HFFc6 (cell line): ENCODE results near the gene SLC10A7. TPM values are rescaled to one million over a fixed set of nuclear protein-coding genes. Genes with fewer than 3 reads are reported as not detected.

Source experiments
- DNase-seq: peaks from one replicate; pipeline ENCODE4 v3.0.0-alpha.2; 2018
- H3K27ac Mint-ChIP-seq: 2 replicates; pipeline ENCODE4 v1.8.0; 2020; ENCODE audit warnings: mild to moderate bottlenecking, mixed read lengths
- H3K27me3 Mint-ChIP-seq: 2 replicates; pipeline ENCODE4 v1.8.0; 2021; ENCODE audit warnings: mild to moderate bottlenecking, moderate library complexity, mixed read lengths; ENCODE audit not compliant: insufficient read depth
- H3K36me3 Mint-ChIP-seq: 2 replicates; pipeline ENCODE4 v1.8.0; 2021; ENCODE audit warnings: low read depth, mixed read lengths
- H3K4me1 Mint-ChIP-seq: 2 replicates; pipeline ENCODE4 v1.8.0; 2020; ENCODE audit warnings: low read depth, mixed read lengths
- H3K4me3 Mint-ChIP-seq: 2 replicates; pipeline ENCODE4 v1.8.0; 2020; ENCODE audit warnings: mild to moderate bottlenecking, moderate library complexity, mixed read lengths
- H3K9me3 Mint-ChIP-seq: 2 replicates; pipeline ENCODE4 v1.8.0; 2020; ENCODE audit warnings: mild to moderate bottlenecking, mixed read lengths
- total RNA-seq, 6 experiments: library from RNA; stranded (reverse); fragmentation: NEBNext Ultra II Directional; extraction: Animal tissue kit (Norgen Biotek cat#: 25700); gene quantifications; 2 replicates in 1 of 6; 3 replicates in 5 of 6; pipeline ENCODE4 v1.2.3, GENCODE V29; 2021
- TF ChIP-seq, protein P1 (sequence below): fragments of 200-600 bp; sonication (generic); IDR thresholded peaks from 2 replicates; pipeline ENCODE4 v1.5.0; 2021; ENCODE audit warnings: antibody characterized with exemption, mild to moderate bottlenecking

Gene SLC10A7
- total RNA-seq, 6 experiments from 2014 or later = 8.8 to 13.2 (median 10.7) TPM

DNA sequence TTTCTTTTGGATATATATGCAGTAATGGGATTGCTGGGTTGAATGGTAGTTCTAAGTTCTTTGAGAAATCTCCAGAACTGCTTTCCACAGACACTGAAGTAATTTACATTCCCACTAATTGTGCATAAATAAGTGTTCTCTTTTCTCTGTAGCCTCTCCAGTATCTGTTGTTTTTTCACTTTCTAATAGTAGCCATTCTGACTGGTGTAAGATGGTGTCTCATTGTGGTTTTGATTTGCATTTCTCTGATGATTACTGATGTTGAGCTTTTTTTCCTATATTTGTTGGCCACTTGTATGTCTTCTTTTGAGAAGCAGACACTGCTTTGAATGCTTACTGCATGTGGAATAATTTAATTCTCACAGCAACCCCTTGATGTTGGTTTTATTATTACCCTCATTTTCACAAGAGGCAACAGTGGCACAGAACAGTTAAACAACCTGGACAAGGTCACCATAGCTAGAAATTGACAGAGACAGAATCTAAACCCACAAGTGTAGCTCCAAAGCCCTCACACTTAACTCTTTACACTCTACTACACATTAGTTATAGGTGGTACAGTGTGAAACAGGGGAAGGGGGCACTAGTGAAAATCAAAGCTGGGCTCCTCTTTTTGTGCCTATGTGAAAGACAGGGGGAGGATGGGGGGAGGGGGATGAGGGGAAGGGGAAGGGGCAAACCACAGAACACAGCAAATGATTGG lies 211.3 kb downstream of the SLC10A7 start:
- H3K9me3 Mint-ChIP-seq = no peaks in the 10 kb centered on the region

DNA sequence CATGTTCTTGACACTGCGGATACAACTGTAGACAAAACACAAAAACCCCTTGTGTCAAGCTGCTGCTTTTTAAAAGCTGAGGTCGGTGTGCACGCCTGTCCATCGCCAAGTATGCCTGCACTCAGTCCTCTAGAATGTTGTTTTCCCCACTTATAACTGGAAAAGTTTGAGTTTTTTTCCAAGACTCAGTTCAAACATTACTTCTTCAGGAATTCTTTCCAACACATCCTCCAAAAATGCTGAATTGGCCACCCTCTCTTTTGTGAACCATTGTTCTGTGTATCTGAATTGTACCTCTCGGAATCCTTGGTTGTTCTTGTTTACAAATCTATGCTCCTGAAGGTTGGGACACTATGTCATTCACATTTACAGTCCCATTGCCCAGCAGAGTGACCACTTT lies 212.8 kb downstream of the SLC10A7 start:
- H3K27me3 Mint-ChIP-seq = no peaks in the 10 kb centered on the region
- TF ChIP-seq, protein P1, sequence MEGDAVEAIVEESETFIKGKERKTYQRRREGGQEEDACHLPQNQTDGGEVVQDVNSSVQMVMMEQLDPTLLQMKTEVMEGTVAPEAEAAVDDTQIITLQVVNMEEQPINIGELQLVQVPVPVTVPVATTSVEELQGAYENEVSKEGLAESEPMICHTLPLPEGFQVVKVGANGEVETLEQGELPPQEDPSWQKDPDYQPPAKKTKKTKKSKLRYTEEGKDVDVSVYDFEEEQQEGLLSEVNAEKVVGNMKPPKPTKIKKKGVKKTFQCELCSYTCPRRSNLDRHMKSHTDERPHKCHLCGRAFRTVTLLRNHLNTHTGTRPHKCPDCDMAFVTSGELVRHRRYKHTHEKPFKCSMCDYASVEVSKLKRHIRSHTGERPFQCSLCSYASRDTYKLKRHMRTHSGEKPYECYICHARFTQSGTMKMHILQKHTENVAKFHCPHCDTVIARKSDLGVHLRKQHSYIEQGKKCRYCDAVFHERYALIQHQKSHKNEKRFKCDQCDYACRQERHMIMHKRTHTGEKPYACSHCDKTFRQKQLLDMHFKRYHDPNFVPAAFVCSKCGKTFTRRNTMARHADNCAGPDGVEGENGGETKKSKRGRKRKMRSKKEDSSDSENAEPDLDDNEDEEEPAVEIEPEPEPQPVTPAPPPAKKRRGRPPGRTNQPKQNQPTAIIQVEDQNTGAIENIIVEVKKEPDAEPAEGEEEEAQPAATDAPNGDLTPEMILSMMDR = no peak
- peaks cover 5% of the 10 kb centered on the region; the same call in 1 of the 2 replicates for H3K36me3 Mint-ChIP-seq
- no peak overlapping the region for H3K27ac Mint-ChIP-seq
- no peak for DNase-seq
- H3K9me3 Mint-ChIP-seq = no peaks in the 10 kb centered on the region
- H3K4me1 Mint-ChIP-seq = peaks cover 20% of the 10 kb centered on the region
- H3K4me3 Mint-ChIP-seq = no peak overlapping the region

More for the DNA sequence above, 211.3 kb downstream of the SLC10A7 start:
- Mint-ChIP-seq H3K36me3 (no peaks in the 10 kb centered on the region), H3K4me1 (peaks cover 20% of the 10 kb centered on the region), H3K4me3 (no peak overlapping the region), H3K27me3 (no peaks in the 10 kb centered on the region), H3K27ac (no peak overlapping the region)
- no peak for DNase-seq
- TF ChIP-seq, protein P1 = no peak

GRCh38 chr4:146302822-146303221 lies 218.9 kb downstream of the SLC10A7 start:
- TF ChIP-seq, protein P1 = no peak
- H3K36me3 Mint-ChIP-seq = peaks cover 5% of the 10 kb centered on the region; the same call in 1 of the 2 replicates
- no peak for DNase-seq
- no peaks in the 10 kb centered on the region for H3K9me3 Mint-ChIP-seq
- H3K27me3 Mint-ChIP-seq = no peaks in the 10 kb centered on the region
- no peaks in the 10 kb centered on the region for H3K4me1 Mint-ChIP-seq
- H3K4me3 Mint-ChIP-seq = no peak overlapping the region
- H3K27ac Mint-ChIP-seq = no peak overlapping the region

DNA sequence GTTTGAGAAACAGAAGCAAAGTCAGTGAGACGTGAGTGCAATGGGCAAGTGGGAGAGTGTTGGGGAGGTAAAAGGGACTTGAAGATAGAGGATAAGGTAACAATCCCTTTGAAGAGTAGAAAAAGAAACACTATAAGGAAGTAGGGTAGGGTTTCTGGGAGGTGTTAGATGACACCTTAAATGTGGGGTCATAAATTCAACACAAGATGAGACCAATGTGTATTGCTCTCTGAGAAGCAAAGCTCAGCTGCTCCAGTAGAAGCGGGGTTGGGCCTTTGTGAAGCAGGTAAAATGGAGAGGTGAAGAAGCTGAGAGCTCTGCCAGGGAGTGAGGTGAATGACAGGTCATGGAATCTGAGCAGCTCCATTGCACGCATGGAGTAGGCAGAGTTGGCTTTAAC lies 222.1 kb downstream of the SLC10A7 start:
- H3K27ac Mint-ChIP-seq = no peak overlapping the region
- no peaks in the 10 kb centered on the region for H3K4me1 Mint-ChIP-seq
- TF ChIP-seq, protein P1 = no peak
- peaks cover 4% of the 10 kb centered on the region; the same call in 1 of the 2 replicates for H3K36me3 Mint-ChIP-seq
- H3K27me3 Mint-ChIP-seq = no peaks in the 10 kb centered on the region
- H3K4me3 Mint-ChIP-seq = no peak overlapping the region
- H3K9me3 Mint-ChIP-seq = no peaks in the 10 kb centered on the region
- DNase-seq = no peak

DNA sequence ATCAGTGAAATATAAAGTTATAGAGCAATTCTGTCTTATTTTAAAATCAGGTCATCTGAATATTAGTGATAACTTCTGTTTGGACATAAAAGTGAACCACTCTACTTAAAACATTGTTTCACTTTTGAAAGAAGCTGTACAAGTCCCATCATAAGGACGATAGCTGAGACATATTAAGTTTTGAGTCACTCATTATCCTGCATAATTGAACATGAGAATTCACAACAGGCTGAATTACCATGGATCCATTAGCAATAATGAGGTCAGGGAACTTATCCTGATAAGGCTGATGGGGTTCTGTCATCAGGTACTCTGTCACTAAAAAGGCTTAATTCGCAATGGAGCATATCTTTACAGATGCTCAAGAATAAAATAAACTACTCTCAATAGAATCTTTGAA lies 227.0 kb downstream of the SLC10A7 start:
- TF ChIP-seq, protein P1 = no peak
- Mint-ChIP-seq H3K27ac (no peak overlapping the region), H3K9me3 (no peaks in the 10 kb centered on the region), H3K4me1 (no peaks in the 10 kb centered on the region), H3K27me3 (no peaks in the 10 kb centered on the region), H3K36me3 (peaks cover 10% of the 10 kb centered on the region; the same call in 1 of the 2 replicates), H3K4me3 (no peak overlapping the region)
- no peak for DNase-seq
